Measurements from ENCODE around the gene ITSN2.
"Not testable (repeated sequence)": the region's sequence is repeated elsewhere in the genome, so short reads cannot be mapped to it uniquely, and the experiment has no call there.

ITSN2 gene

GRCh38 chr2:24339098-24339497 lies 21.2 kb downstream of the ITSN2 start:
- in situ Hi-C loops (cut with HindIII; ENCODE audit: low sequenced_read_pairs) = not testable (repeated sequence)

DNA sequence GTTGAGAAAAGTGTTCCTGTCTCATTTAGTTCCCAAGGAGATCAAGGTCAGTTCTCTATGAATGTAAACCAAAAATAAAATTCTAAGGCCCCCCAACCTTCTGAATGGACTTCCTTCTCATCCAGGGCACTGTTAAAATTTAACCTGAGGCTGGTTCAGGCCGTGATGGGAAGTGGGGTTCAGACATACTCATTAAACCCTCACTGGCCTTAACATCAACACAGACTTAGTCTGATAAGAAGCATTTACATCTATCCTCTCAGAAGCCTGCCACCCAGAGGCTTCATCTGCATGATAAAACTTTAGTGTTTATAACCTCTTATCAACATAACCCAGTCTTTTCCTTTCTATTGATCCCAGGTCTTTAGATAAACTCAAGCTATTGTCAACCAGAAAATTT lies 22.4 kb downstream of the ITSN2 start:
- in situ Hi-C loops (cut with HindIII; ENCODE audit: low sequenced_read_pairs) = no loop called here

GRCh38 chr2:24336811-24337210 lies 23.5 kb downstream of the ITSN2 start:
- in situ Hi-C loops (cut with HindIII; ENCODE audit: low sequenced_read_pairs) = no loop called here

GRCh38 chr2:24334245-24334633 lies 26.1 kb downstream of the ITSN2 start:
- in situ Hi-C loops (cut with HindIII; ENCODE audit: low sequenced_read_pairs) = no loop called here

- in situ Hi-C loops (cut with HindIII; ENCODE audit: low sequenced_read_pairs) = no loop called here
Measured at GRCh38 chr2:24332791-24333540, 27.4 kb downstream of the ITSN2 start.

- in situ Hi-C loops (cut with HindIII; ENCODE audit: low sequenced_read_pairs) = no loop called here
Measured at GRCh38 chr2:24330161-24330560, 30.2 kb downstream of the ITSN2 start.

DNA sequence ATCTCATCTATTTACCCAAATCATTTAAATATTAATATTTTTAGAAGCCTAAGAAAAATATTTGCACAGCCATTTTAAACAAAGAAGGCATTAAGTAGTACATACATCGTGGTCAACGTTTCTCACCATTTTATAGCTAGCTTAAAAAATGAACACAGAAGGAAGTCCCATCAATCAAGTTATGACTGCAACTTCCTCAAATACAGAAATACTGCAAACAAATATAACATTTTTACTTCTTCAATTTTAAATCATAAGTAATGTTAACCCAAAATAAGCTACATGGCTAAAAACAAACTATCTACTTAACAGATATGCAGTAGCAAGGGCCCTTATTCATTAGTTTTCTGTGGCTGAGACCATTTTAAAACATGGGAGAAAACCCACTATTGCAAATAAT lies 30.6 kb downstream of the ITSN2 start:
- in situ Hi-C loops (cut with HindIII; ENCODE audit: low sequenced_read_pairs) = no loop called here

DNA sequence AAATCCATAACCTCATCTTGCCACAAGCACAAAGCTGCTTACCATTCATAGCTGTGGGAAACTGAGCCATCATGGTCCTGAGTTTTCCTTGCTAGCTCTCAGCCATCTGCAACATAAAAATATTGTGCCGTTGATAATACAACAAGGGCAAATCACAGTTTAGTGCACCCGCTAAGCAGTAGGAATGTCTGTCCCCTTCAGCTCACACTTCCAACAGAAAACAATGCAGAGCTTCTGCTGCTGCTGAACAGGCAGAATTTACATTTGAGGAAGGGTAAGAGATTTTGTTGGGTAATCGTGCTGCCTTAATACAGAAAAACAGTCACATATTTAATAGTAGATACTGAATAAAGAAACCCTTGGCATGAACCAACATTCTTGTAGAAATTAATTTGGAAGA lies 32.3 kb downstream of the ITSN2 start:
- in situ Hi-C loops (cut with HindIII; ENCODE audit: low sequenced_read_pairs) = no loop called here

- in situ Hi-C loops (cut with HindIII; ENCODE audit: low sequenced_read_pairs) = no loop called here
Measured at GRCh38 chr2:24317491-24317920, 42.8 kb downstream of the ITSN2 start.

DNA sequence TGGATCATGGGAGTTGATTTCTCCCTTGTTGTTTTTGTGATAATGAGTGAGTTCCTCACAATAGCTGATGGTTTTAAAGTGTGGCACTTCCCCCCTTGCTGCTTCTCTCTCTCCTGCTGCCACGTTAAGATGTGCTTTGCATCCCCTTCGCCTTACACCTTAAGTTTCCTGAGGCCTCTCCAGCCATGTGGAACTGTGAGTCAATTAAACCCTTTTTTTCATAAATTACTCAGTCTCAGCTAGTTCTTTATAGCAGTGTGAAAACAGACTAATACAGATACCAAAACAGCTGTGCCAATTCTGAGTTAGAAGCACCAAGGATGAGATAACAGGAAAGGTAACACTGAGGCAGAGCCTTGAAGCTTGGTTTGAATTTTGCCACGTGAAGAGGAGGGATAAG lies 44.7 kb downstream of the ITSN2 start:
- in situ Hi-C loops (cut with HindIII; ENCODE audit: low sequenced_read_pairs) = no loop called here

DNA sequence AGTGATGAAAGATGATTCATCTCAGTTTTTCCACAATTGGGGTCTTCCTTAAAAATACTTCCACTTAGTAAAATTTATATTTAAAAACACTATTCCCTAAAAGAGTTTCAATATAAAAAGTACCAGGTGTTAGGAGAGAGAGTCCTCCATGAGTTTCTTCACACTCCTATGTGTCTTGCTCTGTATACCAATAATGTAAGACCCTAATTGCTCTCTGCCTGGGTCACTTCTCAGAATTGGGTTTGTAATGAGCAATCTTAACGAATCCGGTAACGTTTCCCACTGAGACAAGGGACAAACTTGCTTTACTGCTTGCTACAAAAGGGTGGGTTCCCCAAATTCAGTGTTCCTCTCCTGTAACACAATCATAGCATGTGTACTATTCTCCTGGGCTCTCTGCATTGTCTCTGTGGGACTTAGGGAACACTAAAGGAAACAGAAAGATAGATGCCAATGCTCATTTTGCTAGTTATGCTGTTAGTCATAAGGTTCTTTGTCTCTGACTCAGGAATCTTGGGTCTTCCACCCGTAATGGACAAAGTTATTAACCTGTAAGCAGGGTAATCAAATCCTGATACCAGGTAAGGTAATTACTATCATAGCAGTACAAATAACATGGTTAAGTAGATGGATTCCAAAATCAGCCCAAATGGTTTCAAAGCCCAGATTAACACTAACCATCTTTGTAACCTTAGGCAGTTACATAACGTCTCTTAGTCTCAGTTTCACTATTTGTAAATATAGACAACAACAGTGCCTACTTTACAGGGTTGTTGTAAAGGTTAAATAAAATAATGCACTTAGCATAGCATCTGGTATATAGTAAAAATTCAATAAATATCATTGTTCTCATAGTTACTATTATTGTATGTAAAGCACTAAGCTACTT lies 46.3 kb downstream of the ITSN2 start:
- in situ Hi-C loops (cut with HindIII; ENCODE audit: low sequenced_read_pairs) = no loop called here

GRCh38 chr2:24307961-24308360 lies 52.4 kb downstream of the ITSN2 start:
- in situ Hi-C loops (cut with HindIII; ENCODE audit: low sequenced_read_pairs) = no loop called here

GRCh38 chr2:24304631-24305030 lies 55.7 kb downstream of the ITSN2 start:
- in situ Hi-C loops (cut with HindIII; ENCODE audit: low sequenced_read_pairs) = no loop called here

GRCh38 chr2:24304098-24304497 lies 56.2 kb downstream of the ITSN2 start:
- in situ Hi-C loops (cut with HindIII; ENCODE audit: low sequenced_read_pairs) = no loop called here

DNA sequence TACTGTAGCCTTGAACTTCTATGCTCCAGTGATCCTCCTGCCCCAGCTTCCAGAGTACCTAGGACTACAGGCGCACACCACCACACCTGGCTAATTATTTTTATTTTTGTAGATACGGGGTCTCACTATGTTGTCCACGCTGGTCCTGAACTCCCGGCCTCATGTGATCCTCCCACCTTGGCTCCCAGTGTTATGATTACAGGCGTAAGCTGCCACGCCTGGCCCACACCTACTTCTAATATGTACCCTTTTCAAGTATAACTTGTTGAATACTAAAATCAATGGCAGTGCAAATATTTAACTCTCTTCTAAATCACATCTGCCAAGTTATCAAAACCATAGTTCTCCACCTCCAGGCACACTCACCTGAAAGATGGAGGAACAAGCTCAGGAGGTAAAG lies 58.7 kb downstream of the ITSN2 start:
- in situ Hi-C loops (cut with HindIII; ENCODE audit: low sequenced_read_pairs) = no loop called here

DNA sequence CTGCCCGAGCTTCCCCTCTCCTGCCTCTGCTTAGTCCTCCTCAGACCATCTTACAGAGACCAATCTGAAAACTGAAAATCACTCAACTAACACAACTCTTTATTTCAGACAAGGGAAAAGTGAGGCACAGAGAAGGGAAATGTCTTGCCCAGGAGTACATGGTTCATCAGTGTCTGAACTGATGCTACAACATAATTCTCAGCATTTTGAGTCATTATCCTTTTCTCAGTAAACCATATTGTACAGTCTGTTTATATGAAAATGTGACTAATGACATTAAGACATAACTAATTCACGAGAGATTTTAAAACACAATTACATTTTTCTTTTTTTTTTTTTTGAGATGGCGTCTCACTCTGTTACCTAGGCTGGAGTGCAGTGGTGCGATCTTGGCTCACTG lies 62.7 kb downstream of the ITSN2 start:
- in situ Hi-C loops (cut with HindIII; ENCODE audit: low sequenced_read_pairs) = loop anchor here (10.0 kb wide), 1 partner anchor 57 kb away; no protein-coding TSS in a partner anchor

- in situ Hi-C loops (cut with HindIII; ENCODE audit: low sequenced_read_pairs) = no loop called here
Measured at GRCh38 chr2:24287171-24287570, 73.2 kb downstream of the ITSN2 start.

- in situ Hi-C loops (cut with HindIII; ENCODE audit: low sequenced_read_pairs) = no loop called here
Measured at GRCh38 chr2:24285484-24286152, 74.7 kb downstream of the ITSN2 start.

GRCh38 chr2:24280645-24281044 lies 79.7 kb downstream of the ITSN2 start:
- in situ Hi-C loops (cut with HindIII; ENCODE audit: low sequenced_read_pairs) = loop anchor here (5.0 kb wide), 1 partner anchor 78 kb away; no protein-coding TSS in a partner anchor

- in situ Hi-C loops (cut with HindIII; ENCODE audit: low sequenced_read_pairs) = loop anchor here (5.0 kb wide), 1 partner anchor 78 kb away; no protein-coding TSS in a partner anchor
Measured at GRCh38 chr2:24280161-24280560, 80.2 kb downstream of the ITSN2 start.

DNA sequence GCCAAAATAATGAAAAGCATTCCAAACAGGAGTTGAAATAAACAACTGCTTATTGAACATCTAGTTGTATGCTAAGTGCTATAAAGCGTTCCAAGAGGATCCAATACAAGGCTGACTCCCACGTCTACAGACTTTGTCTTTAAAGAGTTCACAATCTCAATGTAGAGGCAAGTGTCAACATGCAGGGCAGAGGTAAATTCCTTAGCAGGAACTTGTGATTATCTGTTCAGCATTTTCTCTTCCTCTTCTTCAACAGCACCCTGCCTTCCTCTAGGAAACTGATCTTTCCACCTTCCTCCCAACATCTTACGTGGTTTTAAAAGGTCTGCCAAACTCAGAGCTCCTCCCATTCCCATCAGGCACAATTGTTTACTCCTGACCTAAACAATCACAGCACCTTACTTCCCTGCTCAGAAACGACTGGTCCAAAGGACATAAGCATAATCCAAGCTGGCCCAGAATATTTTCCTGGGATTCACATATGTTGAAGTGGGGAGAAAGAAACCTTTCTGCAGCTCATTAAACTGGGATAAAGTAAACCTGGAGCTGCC lies 83.9 kb downstream of the ITSN2 start:
- in situ Hi-C loops (cut with HindIII; ENCODE audit: low sequenced_read_pairs) = no loop called here
